ENCODE results near the gene TMPO.
"Not testable (repeated sequence)": the region's sequence is repeated elsewhere in the genome, so short reads cannot be mapped to it uniquely, and the experiment has no call there.

DNA sequence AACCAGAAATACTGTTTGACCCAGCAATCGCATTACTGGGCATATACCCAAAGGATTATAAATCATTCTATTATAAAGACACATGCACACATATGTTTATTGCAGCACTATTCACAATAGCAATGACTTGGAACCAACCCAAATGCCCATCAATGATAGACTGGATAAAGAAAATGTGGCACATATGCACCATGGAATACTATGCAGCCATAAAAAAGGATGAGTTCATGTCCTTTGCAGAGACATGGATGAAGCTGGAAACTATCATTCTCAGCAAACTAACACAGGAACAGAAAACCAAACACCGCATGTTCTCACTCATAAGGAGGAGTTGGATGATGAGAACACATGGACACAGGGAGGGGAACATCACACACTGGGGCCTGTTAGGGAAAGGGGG is 61.4 kb downstream of the TMPO start:
- not testable (repeated sequence) for TF ChIP-seq POLR2AphosphoS5 (IDR thresholded peaks at IDR 0.05; ENCODE audit: insufficient read depth, low read depth, low read length); POLR2A (IDR thresholded peaks at IDR 0.05; ENCODE audit: low read depth, low read length); CTCF (IDR thresholded peaks at IDR 0.05; ENCODE audit: extremely low read depth in 1 of 2, insufficient read depth in 1 of 2, low read depth in 1 of 2, low read length in 2 of 2); MYC (IDR thresholded peaks at IDR 0.05; ENCODE audit: low read depth, low read length); JUN (IDR thresholded peaks at IDR 0.05; ENCODE audit: borderline replicate concordance, insufficient read depth, insufficient read length, low read depth); FOS (IDR thresholded peaks at IDR 0.05; ENCODE audit: borderline replicate concordance, insufficient read depth, low read length)
